ENCODE measurements around the gene LEF1. TPM values are rescaled to one million over a fixed set of nuclear protein-coding genes. Genes with fewer than 3 reads are reported as not detected.

Gene LEF1
- total RNA-seq (10 to 100 TPM in 1 of 5 donors, 1 to 10 TPM in 2, not detected in 2; 2.3 to 11.0 (median 6.2) TPM), polyA plus RNA-seq (1 to 10 TPM in 2 of 3 donors, under 1 TPM in 1; 0.81 to 3.8 (median 1.4) TPM)
- long read RNA-seq, donor 1: 0 reads
- long read RNA-seq, donor 2, partial matches to known transcripts: 0 of 1 reads
- long read RNA-seq, donor 2, other reads (novel, unspliced or antisense): 0 of 1 reads
- long read RNA-seq, donor 3: 0 reads
- long read RNA-seq, donor 4: 0 reads
- long read RNA-seq, donor 5: 0 reads
- long read RNA-seq, donor 6, partial matches to known transcripts: 0 of 1 reads
- long read RNA-seq, donor 6, other reads (novel, unspliced or antisense): 0 of 1 reads
- long read RNA-seq, donor 7, partial matches to known transcripts: 0 of 1 reads
- long read RNA-seq, donor 7, other reads (novel, unspliced or antisense): 0 of 1 reads
- long read RNA-seq, donor 8: 0 reads
- long read RNA-seq, donor 9: 0 reads
- long read RNA-seq, donor 10: 0 reads

- Histone ChIP-seq H3K27me3 (peaks cover 36 to 100% (median 85%) of the 10 kb centered on the region in 3 donors), H3K4me3 (peak within 1 kb of the TSS; percentile 53 to 81 (median 64)), H3K36me3 (no peaks in the 10 kb centered on the region), H3K27ac (peak within 1 kb of the TSS in 3 of 5 donors; percentile 8 to 26 (median 23)), H3K4me1 (peaks cover 40 to 64% (median 56%) of the 10 kb centered on the region in 4 donors), H3K9me3 (no peaks in the 10 kb centered on the region)
- WGBS, 5 donors: 0 to 1% (median 1%) methylated on average over 51 to 61 of the region's 61 CpGs
- intact Hi-C loops (cut with DNase I; ENCODE audit: low total_unique reads): no loop called here
- no peak for TF ChIP-seq EP300 (IDR thresholded peaks at IDR 0.05)
- no peak for TF ChIP-seq CTCF (IDR thresholded peaks at IDR 0.05)
- no peak for TF ChIP-seq POLR2AphosphoS5 (IDR thresholded peaks at IDR 0.05)
- no peak for TF ChIP-seq POLR2A (IDR thresholded peaks at IDR 0.05)
- DNase-seq: peak; percentile 34 to 83
Observed at GRCh38 chr4:108168671-108169523, at the start of gene LEF1. Gene LEF1, minus strand, starts transcription at chr4:108168932. Its CDS starts 1,165 bp downstream, at chr4:108167767.

GRCh38 chr4:108216510-108216909 is 47.8 kb upstream of the LEF1 start:
- Histone ChIP-seq H3K27me3 (no peaks in the 10 kb centered on the region), H3K36me3 (no peaks in the 10 kb centered on the region), H3K4me3 (no peak overlapping the region), H3K27ac (no peak overlapping the region), H3K9me3 (no peaks in the 10 kb centered on the region), H3K4me1 (no peaks in the 10 kb centered on the region)
- intact Hi-C loops (cut with DNase I; ENCODE audit: low total_unique reads): no loop called here
- DNase-seq: no peak
- no peak for TF ChIP-seq CTCF (IDR thresholded peaks at IDR 0.05)
- no peak for TF ChIP-seq POLR2AphosphoS5 (IDR thresholded peaks at IDR 0.05)
- TF ChIP-seq EP300 (IDR thresholded peaks at IDR 0.05): no peak

- no peak overlapping the region for H3K4me3 ChIP-seq
- no peak for TF ChIP-seq CTCF (IDR thresholded peaks at IDR 0.05)
- TF ChIP-seq EP300 (IDR thresholded peaks at IDR 0.05): no peak
- no peak for TF ChIP-seq POLR2AphosphoS5 (IDR thresholded peaks at IDR 0.05)
- TF ChIP-seq POLR2A (IDR thresholded peaks at IDR 0.05): no peak
- WGBS, 5 donors: 83 to 92% (median 87%) methylated on average over 4 of the region's 4 CpGs
- no peaks in the 10 kb centered on the region for H3K27me3 ChIP-seq
- intact Hi-C loops (cut with DNase I; ENCODE audit: low total_unique reads): no loop called here
- H3K36me3 ChIP-seq: no peaks in the 10 kb centered on the region
- no peak for DNase-seq
- no peaks in the 10 kb centered on the region for H3K4me1 ChIP-seq
- no peak overlapping the region for H3K27ac ChIP-seq
- H3K9me3 ChIP-seq: no peaks in the 10 kb centered on the region
Observed at GRCh38 chr4:108215055-108215454, 46.3 kb upstream of the LEF1 start.

- intact Hi-C loops (cut with DNase I; ENCODE audit: low total_unique reads): no loop called here
- H3K4me3 ChIP-seq: no peak overlapping the region
- H3K27ac ChIP-seq: no peak overlapping the region
- TF ChIP-seq POLR2AphosphoS5 (IDR thresholded peaks at IDR 0.05): no peak
- no peak for TF ChIP-seq POLR2A (IDR thresholded peaks at IDR 0.05)
- TF ChIP-seq CTCF (IDR thresholded peaks at IDR 0.05): no peak
- no peaks in the 10 kb centered on the region for H3K4me1 ChIP-seq
- H3K36me3 ChIP-seq: no peaks in the 10 kb centered on the region
- H3K27me3 ChIP-seq: no peaks in the 10 kb centered on the region
- DNase-seq: no peak
- no peaks in the 10 kb centered on the region for H3K9me3 ChIP-seq
- 80 to 91% (median 85%) methylated on average over 4 of the region's 4 CpGs for WGBS, 5 donors
Observed at GRCh38 chr4:108213723-108214122, 45.0 kb upstream of the LEF1 start.

All from stomach (tissue), 19 donors.